ENCODE measurements around the gene CLEC17A.

DNA sequence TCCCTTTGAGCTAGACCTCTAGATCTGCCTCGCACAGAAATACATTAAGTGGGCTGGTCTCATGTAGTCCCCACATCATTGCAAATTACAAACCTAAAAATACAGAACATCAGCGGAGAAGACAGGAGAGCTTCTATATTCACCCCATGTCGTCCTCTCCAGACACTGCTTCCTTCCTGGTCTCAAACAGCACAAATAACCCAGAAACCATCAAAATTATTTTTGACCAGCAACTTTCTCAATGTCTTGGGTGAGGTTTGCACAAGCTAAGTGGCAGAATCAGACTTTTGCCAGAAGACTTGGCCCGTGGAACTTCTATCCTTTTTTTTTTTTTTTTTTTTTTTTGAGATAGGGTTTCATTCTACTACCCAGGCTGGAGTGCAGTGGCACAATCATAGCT, 28.2 kb downstream of the CLEC17A start:
- TF ChIP-seq POLR2A (IDR thresholded peaks at IDR 0.05), result no peak
- TF ChIP-seq, protein P1, sequence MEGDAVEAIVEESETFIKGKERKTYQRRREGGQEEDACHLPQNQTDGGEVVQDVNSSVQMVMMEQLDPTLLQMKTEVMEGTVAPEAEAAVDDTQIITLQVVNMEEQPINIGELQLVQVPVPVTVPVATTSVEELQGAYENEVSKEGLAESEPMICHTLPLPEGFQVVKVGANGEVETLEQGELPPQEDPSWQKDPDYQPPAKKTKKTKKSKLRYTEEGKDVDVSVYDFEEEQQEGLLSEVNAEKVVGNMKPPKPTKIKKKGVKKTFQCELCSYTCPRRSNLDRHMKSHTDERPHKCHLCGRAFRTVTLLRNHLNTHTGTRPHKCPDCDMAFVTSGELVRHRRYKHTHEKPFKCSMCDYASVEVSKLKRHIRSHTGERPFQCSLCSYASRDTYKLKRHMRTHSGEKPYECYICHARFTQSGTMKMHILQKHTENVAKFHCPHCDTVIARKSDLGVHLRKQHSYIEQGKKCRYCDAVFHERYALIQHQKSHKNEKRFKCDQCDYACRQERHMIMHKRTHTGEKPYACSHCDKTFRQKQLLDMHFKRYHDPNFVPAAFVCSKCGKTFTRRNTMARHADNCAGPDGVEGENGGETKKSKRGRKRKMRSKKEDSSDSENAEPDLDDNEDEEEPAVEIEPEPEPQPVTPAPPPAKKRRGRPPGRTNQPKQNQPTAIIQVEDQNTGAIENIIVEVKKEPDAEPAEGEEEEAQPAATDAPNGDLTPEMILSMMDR (IDR thresholded peaks at IDR 0.05), result no peak
